Prostate gland (tissue), 2 donors: ENCODE data around the gene NPM1.

Experiments used
- CTCF ChIP-seq, 4 experiments: fragments of 200-600 bp in 2 of 4; fragments of 450-650 bp in 2 of 4; sonication (generic) in 2 of 4; IDR thresholded peaks; 1 replicate in 3 of 4; 2 replicates in 1 of 4; pipeline ENCODE4 v1.5.1; 2016 to 2019; ENCODE audit warnings: antibody characterized with exemption in 4 of 4, mild to moderate bottlenecking in 2 of 4, moderate library complexity in 2 of 4
- POLR2A ChIP-seq: fragments of 450-650 bp; IDR thresholded peaks from one replicate; pipeline ENCODE4 v1.6.1; 2016; ENCODE audit warnings: antibody characterized with exemption, mild to moderate bottlenecking
- POLR2AphosphoS5 ChIP-seq: sonication (generic); formaldehyde crosslinking; IDR thresholded peaks from one replicate; pipeline ENCODE4 v1.6.1; 2017; ENCODE audit warnings: antibody characterized with exemption

DNA sequence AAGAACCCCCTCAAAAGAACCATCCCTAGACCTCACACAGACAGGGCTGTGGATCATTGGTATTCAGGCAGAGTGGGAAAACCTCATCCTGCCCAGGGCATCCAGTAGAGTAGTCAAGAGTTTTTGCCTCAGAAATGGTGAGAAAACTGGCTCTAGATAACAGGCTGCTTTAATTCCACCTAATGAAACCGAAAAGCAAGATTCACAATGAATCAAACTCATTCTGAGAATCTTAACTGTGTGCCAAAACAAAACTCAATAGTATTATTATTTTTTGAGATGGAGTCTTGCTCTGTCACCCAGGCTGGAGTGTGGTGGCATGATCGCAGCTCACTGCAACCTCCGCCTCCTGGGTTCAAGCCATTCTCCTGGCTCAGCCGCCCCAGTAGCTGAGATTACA lies 17.8 kb upstream of the NPM1 start:
- no peak for TF ChIP-seq CTCF (IDR thresholded peaks at IDR 0.05)
- no peak for TF ChIP-seq POLR2AphosphoS5
- TF ChIP-seq POLR2A = no peak
